Peyer's patch (tissue), 4 donors: Measurements from ENCODE around the gene TAC4. TPM values are rescaled to one million over a fixed set of nuclear protein-coding genes. Genes with fewer than 3 reads are reported as not detected.

Source experiments
- DNase-seq, 3 donors: peaks; one replicate each; pipeline ENCODE4 v3.0.0-alpha.2; 2017 to 2019
- H3K27ac ChIP-seq, 4 donors: fragments of 200-600 bp; sonication (generic); one replicate each; pipeline ENCODE4 v1.5.1; 2016 to 2019
- H3K27me3 ChIP-seq, 2 donors: fragments of 200-600 bp; sonication (generic); one replicate each; pipeline ENCODE4 v1.5.1; 2019
- H3K36me3 ChIP-seq, 3 donors: fragments of 200-600 bp; sonication (generic); one replicate each; pipeline ENCODE4 v1.5.1; 2016 to 2019
- H3K4me1 ChIP-seq, 4 donors: fragments of 200-600 bp; sonication (generic); one replicate each; pipeline ENCODE4 v1.5.1; 2016 to 2019
- H3K4me3 ChIP-seq, 4 donors: fragments of 200-600 bp; sonication (generic); 1 replicate in 3 of 4; 2 replicates in 1 of 4; pipeline ENCODE4 v1.5.1; 2016 to 2019; ENCODE audit warnings: mild to moderate bottlenecking in 1 of 4
- H3K9me3 ChIP-seq, 4 donors: fragments of 200-600 bp; sonication (generic); one replicate each; pipeline ENCODE4 v1.5.1; 2016 to 2019; ENCODE audit warnings: mild to moderate bottlenecking in 1 of 4
- POLR2A ChIP-seq, 2 donors: fragments of 450-650 bp; IDR thresholded peaks; one replicate each; pipeline ENCODE4 v1.5.1; 2017; ENCODE audit warnings: antibody characterized with exemption in 2 of 2, mild to moderate bottlenecking in 2 of 2, moderate library complexity in 2 of 2
- total RNA-seq, 4 donors: library from RNA; depleted of rRNA; stranded (reverse); fragments of >200 nt; gene quantifications; one replicate each; pipeline ENCODE4 v1.1.0, GENCODE V29; 2016
- TF ChIP-seq, protein P1 (sequence below), 6 experiments: fragments of 450-650 bp in 4 of 6; fragments of 200-600 bp in 2 of 6; sonication (generic) in 1 of 6; IDR thresholded peaks; one replicate each; pipeline ENCODE4 v1.5.1; 2017 to 2019; ENCODE audit warnings: antibody characterized with exemption in 6 of 6, mild to moderate bottlenecking in 3 of 6, moderate library complexity in 1 of 6

The TAC4 gene
- total RNA-seq, 4 donors from 2014 or later, result not detected

GRCh38 chr17:49887744-49888360, 40.0 kb upstream of the TAC4 start:
- Histone ChIP-seq H3K4me1 (peaks cover 0 to 5% (median 0%) of the 10 kb centered on the region in 4 donors), H3K4me3 (no peak overlapping the region), H3K27me3 (peaks cover 0 to 15% of the 10 kb centered on the region in 2 donors), H3K36me3 (no peaks in the 10 kb centered on the region), H3K9me3 (no peaks in the 10 kb centered on the region), H3K27ac (no peak overlapping the region)
- TF ChIP-seq POLR2A (IDR thresholded peaks at IDR 0.05), result no peak
- TF ChIP-seq, protein P1, sequence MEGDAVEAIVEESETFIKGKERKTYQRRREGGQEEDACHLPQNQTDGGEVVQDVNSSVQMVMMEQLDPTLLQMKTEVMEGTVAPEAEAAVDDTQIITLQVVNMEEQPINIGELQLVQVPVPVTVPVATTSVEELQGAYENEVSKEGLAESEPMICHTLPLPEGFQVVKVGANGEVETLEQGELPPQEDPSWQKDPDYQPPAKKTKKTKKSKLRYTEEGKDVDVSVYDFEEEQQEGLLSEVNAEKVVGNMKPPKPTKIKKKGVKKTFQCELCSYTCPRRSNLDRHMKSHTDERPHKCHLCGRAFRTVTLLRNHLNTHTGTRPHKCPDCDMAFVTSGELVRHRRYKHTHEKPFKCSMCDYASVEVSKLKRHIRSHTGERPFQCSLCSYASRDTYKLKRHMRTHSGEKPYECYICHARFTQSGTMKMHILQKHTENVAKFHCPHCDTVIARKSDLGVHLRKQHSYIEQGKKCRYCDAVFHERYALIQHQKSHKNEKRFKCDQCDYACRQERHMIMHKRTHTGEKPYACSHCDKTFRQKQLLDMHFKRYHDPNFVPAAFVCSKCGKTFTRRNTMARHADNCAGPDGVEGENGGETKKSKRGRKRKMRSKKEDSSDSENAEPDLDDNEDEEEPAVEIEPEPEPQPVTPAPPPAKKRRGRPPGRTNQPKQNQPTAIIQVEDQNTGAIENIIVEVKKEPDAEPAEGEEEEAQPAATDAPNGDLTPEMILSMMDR (IDR thresholded peaks at IDR 0.05), result no peak
- no peak for DNase-seq

- no peaks in the 10 kb centered on the region for H3K9me3 ChIP-seq
- H3K27me3 ChIP-seq, result peaks cover 0 to 15% of the 10 kb centered on the region in 2 donors
- H3K4me1 ChIP-seq, result peaks cover 0 to 5% (median 0%) of the 10 kb centered on the region in 4 donors
- TF ChIP-seq, protein P1 (IDR thresholded peaks at IDR 0.05), result no peak
- TF ChIP-seq POLR2A (IDR thresholded peaks at IDR 0.05), result no peak
- no peak overlapping the region for H3K4me3 ChIP-seq
- H3K27ac ChIP-seq, result no peak overlapping the region
- no peaks in the 10 kb centered on the region for H3K36me3 ChIP-seq
- DNase-seq, result no peak
Observed at GRCh38 chr17:49887086-49887743, 39.3 kb upstream of the TAC4 start.

DNA sequence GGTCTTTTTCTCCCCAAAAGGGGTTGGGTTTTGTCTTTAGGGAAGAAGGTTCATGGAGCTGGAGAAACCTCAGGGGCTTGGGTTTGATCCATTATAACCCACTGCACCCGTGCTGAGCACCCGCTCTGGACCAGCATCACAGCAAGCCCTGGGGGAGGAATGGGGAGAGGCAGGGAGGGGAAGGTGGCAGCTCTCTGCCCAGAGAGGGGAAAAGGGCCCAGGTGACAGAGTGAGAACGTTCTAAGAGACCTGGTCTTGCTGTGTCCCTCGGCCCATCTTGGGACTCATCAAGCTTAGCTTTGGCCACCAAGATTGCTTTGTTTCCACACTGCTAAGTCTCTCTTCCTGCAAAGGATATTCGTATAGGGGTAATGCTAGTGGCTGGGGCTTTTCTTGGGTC, 38.2 kb upstream of the TAC4 start:
- no peak overlapping the region for H3K4me3 ChIP-seq
- peaks cover 0 to 17% of the 10 kb centered on the region in 2 donors for H3K27me3 ChIP-seq
- no peak for DNase-seq
- H3K9me3 ChIP-seq, result no peaks in the 10 kb centered on the region
- H3K27ac ChIP-seq, result no peak overlapping the region
- peaks cover 0 to 5% (median 0%) of the 10 kb centered on the region in 4 donors for H3K4me1 ChIP-seq
- no peak for TF ChIP-seq POLR2A (IDR thresholded peaks at IDR 0.05)
- TF ChIP-seq, protein P1 (IDR thresholded peaks at IDR 0.05), result no peak
- no peaks in the 10 kb centered on the region for H3K36me3 ChIP-seq

GRCh38 chr17:49882434-49882833, 34.6 kb upstream of the TAC4 start:
- Histone ChIP-seq H3K4me3 (no peak overlapping the region), H3K36me3 (no peaks in the 10 kb centered on the region), H3K4me1 (peaks cover 0 to 6% (median 3%) of the 10 kb centered on the region in 4 donors), H3K9me3 (no peaks in the 10 kb centered on the region), H3K27me3 (peaks cover 0 to 11% of the 10 kb centered on the region in 2 donors), H3K27ac (no peak overlapping the region)
- TF ChIP-seq, protein P1 (IDR thresholded peaks at IDR 0.05), result no peak
- TF ChIP-seq POLR2A (IDR thresholded peaks at IDR 0.05), result no peak
- DNase-seq, result no peak

DNA sequence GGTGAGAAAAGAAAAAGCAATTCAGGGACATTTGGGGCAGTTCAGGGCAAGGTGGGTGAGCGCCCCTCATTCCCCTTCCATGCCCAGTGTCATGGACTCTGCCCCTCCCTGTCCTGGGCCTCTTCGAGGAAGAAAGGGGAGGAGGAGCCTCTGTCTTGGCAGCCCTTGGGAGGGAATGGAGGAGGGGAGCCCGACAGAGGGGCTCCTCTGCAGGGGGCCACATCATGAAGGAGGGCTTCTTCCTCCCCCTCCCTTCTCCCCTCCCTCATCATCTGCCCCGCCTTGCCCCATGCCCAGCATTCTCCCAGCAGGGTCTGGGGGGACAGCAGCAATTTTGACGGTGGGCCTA, 33.2 kb upstream of the TAC4 start:
- Histone ChIP-seq H3K27me3 (peaks cover 0 to 11% of the 10 kb centered on the region in 2 donors), H3K27ac (no peak overlapping the region), H3K36me3 (no peaks in the 10 kb centered on the region), H3K4me3 (no peak overlapping the region), H3K9me3 (no peaks in the 10 kb centered on the region), H3K4me1 (peaks cover 0 to 6% (median 3%) of the 10 kb centered on the region in 4 donors)
- TF ChIP-seq POLR2A (IDR thresholded peaks at IDR 0.05), result no peak
- TF ChIP-seq, protein P1 (IDR thresholded peaks at IDR 0.05), result no peak
- no peak for DNase-seq
